Spleen (tissue), 11 donors: ENCODE measurements around the gene TMEM132C. TPM values are rescaled to one million over a fixed set of nuclear protein-coding genes. Genes with fewer than 3 reads are reported as not detected.

Source experiments
- DNase-seq: peaks from one replicate; pipeline ENCODE4 v3.0.0-alpha.2; 2020
- H3K27ac ChIP-seq, 8 donors: fragments of 200-600 bp; sonication (generic) in 7 of 8; 1 replicate in 4 of 8; 2 replicates in 4 of 8; pipeline versions ENCODE4 v1.5.0 to v1.8.0; 2016 to 2021; ENCODE audit warnings: inconsistent platforms in 4 of 8, mild to moderate bottlenecking in 4 of 8, moderate library complexity in 1 of 8
- H3K27me3 ChIP-seq, 7 donors: fragments of 200-600 bp; sonication (generic) in 6 of 7; replicated peaks in 1 of 7; 1 replicate in 4 of 7; 2 replicates in 3 of 7; pipeline versions ENCODE4 v1.5.0 to v1.8.0; 2016 to 2021; ENCODE audit warnings: inconsistent platforms in 3 of 7, mild to moderate bottlenecking in 1 of 7
- H3K36me3 ChIP-seq, 6 donors: fragments of 200-600 bp; sonication (generic) in 5 of 6; 1 replicate in 4 of 6; 2 replicates in 2 of 6; pipeline versions ENCODE4 v1.5.0 to v1.8.0; 2016 to 2021; ENCODE audit warnings: inconsistent platforms in 2 of 6
- H3K4me1 ChIP-seq, 6 donors: fragments of 200-600 bp; sonication (generic) in 5 of 6; 1 replicate in 3 of 6; 2 replicates in 3 of 6; pipeline versions ENCODE4 v1.5.0 to v1.8.0; 2016 to 2021; ENCODE audit warnings: inconsistent platforms in 3 of 6
- H3K4me3 ChIP-seq, 8 donors: fragments of 200-600 bp; sonication (generic) in 7 of 8; 1 replicate in 4 of 8; 2 replicates in 4 of 8; pipeline versions ENCODE4 v1.5.0 to v1.8.0; 2016 to 2021; ENCODE audit warnings: inconsistent platforms in 4 of 8, mild to moderate bottlenecking in 4 of 8, moderate library complexity in 2 of 8
- H3K9me3 ChIP-seq, 8 donors: fragments of 200-600 bp; sonication (generic) in 7 of 8; 1 replicate in 4 of 8; 2 replicates in 4 of 8; pipeline versions ENCODE4 v1.5.0 to v1.8.0; 2016 to 2021; ENCODE audit warnings: inconsistent platforms in 4 of 8
- CTCF ChIP-seq, 11 experiments: fragments of 200-600 bp in 7 of 11; fragments of 450-650 bp in 4 of 11; sonication (generic) in 4 of 11; IDR thresholded peaks in 8 of 11; conservative IDR thresholded peaks in 3 of 11; 1 replicate in 7 of 11; 2 replicates in 4 of 11; pipeline versions ENCODE4 v1.4.0 to v1.8.0; 2016 to 2021; ENCODE audit warnings: antibody characterized with exemption in 11 of 11, inconsistent platforms in 4 of 11, mild to moderate bottlenecking in 1 of 11
- POLR2A ChIP-seq, 3 donors: fragments of 450-650 bp; IDR thresholded peaks; one replicate each; pipeline ENCODE4 v1.5.1; 2017; ENCODE audit warnings: antibody characterized with exemption in 3 of 3, mild to moderate bottlenecking in 1 of 3
- POLR2AphosphoS5 ChIP-seq, 3 donors: sonication (generic); formaldehyde crosslinking; IDR thresholded peaks; one replicate each; pipeline ENCODE4 v1.5.1; 2017; ENCODE audit warnings: antibody characterized with exemption in 3 of 3
- WGBS, 5 donors: extraction: QIAGEN DNeasy Blood & Tissue Kit in 3 of 5; methylation state at CpG; one replicate each; pipeline versions ENCODE4 v1.1.5 to v1.1.7; 2013 to 2018; 5-methylcytosine and 5-hydroxymethylcytosine counted together
- intact Hi-C: fragments of 100-400 bp; cut with DNase I; formaldehyde crosslinking; loops from one replicate; pipeline ENCODE4 v1.15.0; 2023; ENCODE audit warnings: low total_unique reads
- polyA plus RNA-seq, 3 donors: library from polyadenylated mRNA; stranded (reverse); fragments of 200-250 nt; gene quantifications; one replicate each; pipeline ENCODE4 v1.2.1, GENCODE V29; 2013
- total RNA-seq, 7 donors: library from RNA; depleted of rRNA in 3 of 7; stranded (reverse); fragments of >200 nt in 3 of 7; fragmentation: NEBNext Ultra II Directional in 4 of 7; extraction: Animal tissue kit (Norgen Biotek cat#: 25700) in 4 of 7; gene quantifications; one replicate each; pipeline versions ENCODE4 v1.1.0 to v1.2.1, GENCODE V29; 2016 to 2021
- donor health status: healthy with polysubstance abuse.
- donor health status: DM: no; HTN: no; CAD: no; lungs with moderate emphysema.
- donor health status: DM: no; HTN: no; CAD: no.
- donor health status: Bipolar disorder and iron deficiency.
- donor health status: healthy.
- donor health status: DM: no; HTN: no; CAD: no.
- donor health status: DM: yes; HTN: yes; CAD: no.

TMEM132C gene
- total and polyA plus RNA-seq, 10 donors = 0.08 to 0.83 (median 0.25) TPM; not detected in 4

- no peaks in the 10 kb centered on the region for H3K9me3 ChIP-seq
- no peaks in the 10 kb centered on the region for H3K4me1 ChIP-seq
- 58 to 83% (median 75%) methylated on average over 4 of the region's 4 CpGs for WGBS, 5 donors
- H3K27ac ChIP-seq = no peak overlapping the region
- no peaks in the 10 kb centered on the region for H3K36me3 ChIP-seq
- no peak overlapping the region for H3K4me3 ChIP-seq
- H3K27me3 ChIP-seq = peaks cover 0 to 51% (median 0%) of the 10 kb centered on the region in 7 donors
- intact Hi-C loops = no loop called here
- DNase-seq = no peak
- TF ChIP-seq POLR2AphosphoS5 (IDR thresholded peaks at IDR 0.05) (no peak), POLR2A (IDR thresholded peaks at IDR 0.05) (no peak), CTCF (IDR thresholded peaks at IDR 0.05 in 8 of 11, conservative IDR thresholded peaks at IDR 0.05 in 3 of 11) (no peak)
Observed at GRCh38 chr12:128727999-128728398, 461.0 kb downstream of the TMEM132C start.

- H3K4me1 ChIP-seq = no peaks in the 10 kb centered on the region
- no peaks in the 10 kb centered on the region for H3K9me3 ChIP-seq
- DNase-seq = no peak
- 29 to 42% (median 35%) methylated on average over 7 to 8 of the region's 8 CpGs for WGBS, 5 donors
- no peak overlapping the region for H3K4me3 ChIP-seq
- H3K36me3 ChIP-seq = no peaks in the 10 kb centered on the region
- intact Hi-C loops = no loop called here
- H3K27me3 ChIP-seq = peaks cover 0 to 54% (median 0%) of the 10 kb centered on the region in 7 donors
- TF ChIP-seq POLR2A (IDR thresholded peaks at IDR 0.05) (no peak), POLR2AphosphoS5 (IDR thresholded peaks at IDR 0.05) (no peak), CTCF (IDR thresholded peaks at IDR 0.05 in 8 of 11, conservative IDR thresholded peaks at IDR 0.05 in 3 of 11) (no peak)
- no peak overlapping the region for H3K27ac ChIP-seq
Observed at GRCh38 chr12:128729628-128730121, 462.7 kb downstream of the TMEM132C start.

- Histone ChIP-seq H3K36me3 (no peaks in the 10 kb centered on the region), H3K27ac (no peak overlapping the region), H3K4me1 (no peaks in the 10 kb centered on the region), H3K9me3 (peaks cover 0 to 7% (median 5%) of the 10 kb centered on the region in 8 donors), H3K4me3 (no peak overlapping the region), H3K27me3 (peaks cover 0 to 36% (median 0%) of the 10 kb centered on the region in 7 donors)
- intact Hi-C loops = no loop called here
- TF ChIP-seq POLR2A (IDR thresholded peaks at IDR 0.05) (no peak), POLR2AphosphoS5 (IDR thresholded peaks at IDR 0.05) (no peak), CTCF (IDR thresholded peaks at IDR 0.05 in 8 of 11, conservative IDR thresholded peaks at IDR 0.05 in 3 of 11) (no peak)
- WGBS, 5 donors = 40 to 73% (median 63%) methylated on average over 5 of the region's 5 CpGs
- no peak for DNase-seq
Observed at GRCh38 chr12:128734371-128734770, 467.4 kb downstream of the TMEM132C start.

- Histone ChIP-seq H3K9me3 (peaks cover 0 to 19% (median 11%) of the 10 kb centered on the region in 8 donors), H3K36me3 (no peaks in the 10 kb centered on the region)
- no peak for DNase-seq
Observed at GRCh38 chr12:128737292-128737966, 470.5 kb downstream of the TMEM132C start.

More at GRCh38 chr12:128737292-128737966, 470.5 kb downstream of the TMEM132C start:
- no peak for TF ChIP-seq POLR2AphosphoS5 (IDR thresholded peaks at IDR 0.05)
- TF ChIP-seq CTCF (IDR thresholded peaks at IDR 0.05 in 8 of 11, conservative IDR thresholded peaks at IDR 0.05 in 3 of 11) = no peak
- TF ChIP-seq POLR2A (IDR thresholded peaks at IDR 0.05) = no peak
- WGBS, 5 donors = 76 to 85% (median 81%) methylated on average over 3 of the region's 3 CpGs
- no peaks in the 10 kb centered on the region for H3K4me1 ChIP-seq
- H3K27me3 ChIP-seq = peaks cover 0 to 23% (median 0%) of the 10 kb centered on the region in 7 donors
- H3K4me3 ChIP-seq = no peak overlapping the region
- intact Hi-C loops = no loop called here
- H3K27ac ChIP-seq = no peak overlapping the region
